OCI-LY7 (cell line): ENCODE measurements around the gene FHOD3. TPM values are rescaled to one million over a fixed set of nuclear protein-coding genes. Genes with fewer than 3 reads are reported as not detected.

ENCODE experiments used
- BruUV-seq: library from RNA; stranded (reverse); fragments of 400-500 nt; replicated peaks from 2 replicates; lab custom pipeline; 2021; lab: Mats Ljungman, UMichigan
- CTCF ChIA-PET: fragments of 300-600 bp; sonication (Branson Sonifier 250); formaldehyde crosslinking; loops from one replicate; lab custom pipeline; 2022; ENCODE audit warnings: antibody characterized with exemption; ENCODE audit not compliant: unreplicated experiment; lab: Charles Lee
- POLR2A ChIA-PET: fragments of 300-600 bp; sonication (Branson Sonifier 250); formaldehyde crosslinking; loops from one replicate; lab custom pipeline; 2022; ENCODE audit warnings: antibody characterized with exemption; lab: Charles Lee
- DNase-seq: peaks from one replicate; pipeline ENCODE4 v3.0.0-alpha.2; 2015; ENCODE audit warnings: low spot score
- H2AFZ ChIP-seq: fragments of 200-600 bp; sonication (generic), shearing (Covaris generic); 2 replicates; pipeline ENCODE4 v1.6.1; 2014; ENCODE audit warnings: mild to moderate bottlenecking, antibody characterized with exemption, low read length, moderate library complexity
- H3K27ac ChIP-seq: fragments of 200-600 bp; sonication (generic); 2 replicates; pipeline ENCODE4 v1.5.1; 2014; ENCODE audit warnings: mixed run types, low read depth, mild to moderate bottlenecking, moderate library complexity, low read length, inconsistent platforms; ENCODE audit not compliant: poor library complexity, severe bottlenecking
- H3K36me3 ChIP-seq: fragments of 200-600 bp; sonication (generic); 2 replicates; pipeline ENCODE4 v1.6.1; 2014; ENCODE audit warnings: mild to moderate bottlenecking, antibody characterized with exemption, low read length, moderate library complexity, mixed read lengths; ENCODE audit not compliant: insufficient read depth
- H3K4me1 ChIP-seq: fragments of 200-600 bp; sonication (generic); 2 replicates; pipeline ENCODE4 v1.5.1; 2014; ENCODE audit warnings: mild to moderate bottlenecking, low read length; ENCODE audit not compliant: insufficient read depth, poor library complexity, severe bottlenecking
- H3K4me2 ChIP-seq: fragments of 200-600 bp; sonication (generic); 2 replicates; pipeline ENCODE4 v1.6.1; 2014; ENCODE audit warnings: mild to moderate bottlenecking, low read length
- H3K4me3 ChIP-seq: fragments of 200-600 bp; sonication (generic); 2 replicates; pipeline ENCODE4 v1.5.1; 2014; ENCODE audit warnings: mild to moderate bottlenecking, low read depth, low read length; ENCODE audit not compliant: poor library complexity, severe bottlenecking
- H3K79me2 ChIP-seq: fragments of 200-600 bp; sonication (generic); 2 replicates; pipeline ENCODE4 v1.6.1; 2016; ENCODE audit warnings: low read depth, mild to moderate bottlenecking, low read length, moderate library complexity, mixed read lengths; ENCODE audit not compliant: insufficient read depth
- H3K9me2 ChIP-seq: fragments of 200-600 bp; sonication (generic); 2 replicates; pipeline ENCODE4 v1.6.1; 2016; ENCODE audit warnings: mild to moderate bottlenecking, low read length, mixed read lengths; ENCODE audit not compliant: insufficient read depth
- H3K9me3 ChIP-seq: fragments of 200-600 bp; sonication (generic); 2 replicates; pipeline ENCODE4 v1.6.1; 2014; ENCODE audit warnings: mild to moderate bottlenecking, mixed run types, low read length, mixed read lengths
- H4K20me1 ChIP-seq: fragments of 200-600 bp; sonication (generic); 2 replicates; pipeline ENCODE4 v1.6.1; 2014; ENCODE audit warnings: mild to moderate bottlenecking, antibody characterized with exemption, low read length, moderate library complexity, mixed read lengths; ENCODE audit not compliant: insufficient read depth
- CTCF ChIP-seq: fragments of 200-600 bp; sonication (generic); conservative IDR thresholded peaks from 2 replicates; pipeline ENCODE4 v1.5.1; 2014; ENCODE audit warnings: mild to moderate bottlenecking, antibody characterized with exemption, low read length, moderate library complexity, mixed read lengths
- EZH2phosphoT487 ChIP-seq: fragments of 200-600 bp; sonication (generic); IDR thresholded peaks from 2 replicates; pipeline ENCODE4 v1.6.1; 2018; ENCODE audit warnings: low read depth, borderline replicate concordance, mild to moderate bottlenecking, mixed run types, antibody characterized with exemption, low read length, moderate library complexity, mixed read lengths
- intact Hi-C: fragments of 100-400 bp; cut with micrococcal nuclease; formaldehyde crosslinking; loops from one replicate; pipeline ENCODE4 v1.10.0; 2022; ENCODE audit not compliant: unreplicated experiment
- total RNA-seq, 2 experiments: library from RNA; depleted of rRNA in 1 of 2; stranded (reverse); fragments of >200 nt in 1 of 2; shearing (Covaris generic) in 1 of 2; gene quantifications; 2 replicates each; pipeline ENCODE4 v1.2.3, GENCODE V29; 2014 to 2022

Gene FHOD3
- total RNA-seq, 2 experiments from 2014 or later, result 0.06 to 2.4 TPM

GRCh38 chr18:36602071-36602470 is 304.6 kb downstream of the FHOD3 start:
- ChIA-PET CTCF (no interaction called here), POLR2A (interaction anchor here (0.6 kb wide), 1 partner anchor 23 kb away, joined by 4 read pairs; no protein-coding TSS in a partner anchor)
- Histone ChIP-seq H3K27ac (no peak overlapping the region), H4K20me1 (no peaks in the 10 kb centered on the region), H3K36me3 (no peaks in the 10 kb centered on the region), H3K4me2 (no peak overlapping the region), H3K9me3 (no peaks in the 10 kb centered on the region), H3K79me2 (no peaks in the 10 kb centered on the region), H2AFZ (no peak overlapping the region), H3K4me1 (no peaks in the 10 kb centered on the region), H3K4me3 (no peak overlapping the region), H3K9me2 (no peaks in the 10 kb centered on the region)
- no TSS peak for BruUV-seq
- TF ChIP-seq CTCF (no peak), EZH2phosphoT487 (no peak)
- no peak for DNase-seq
- intact Hi-C loops, result no loop called here

- no peak for DNase-seq
- ChIA-PET CTCF (no interaction called here), POLR2A (interaction anchor here (0.6 kb wide), 1 partner anchor 23 kb away, joined by 4 read pairs; no protein-coding TSS in a partner anchor)
- Histone ChIP-seq H3K36me3 (no peaks in the 10 kb centered on the region), H3K27ac (no peak overlapping the region), H3K79me2 (no peaks in the 10 kb centered on the region), H3K4me3 (no peak overlapping the region), H3K9me2 (no peaks in the 10 kb centered on the region), H3K4me2 (no peak overlapping the region), H3K9me3 (no peaks in the 10 kb centered on the region), H2AFZ (no peak overlapping the region), H4K20me1 (no peaks in the 10 kb centered on the region), H3K4me1 (no peaks in the 10 kb centered on the region)
- TF ChIP-seq CTCF, result no peak
- no peak for TF ChIP-seq EZH2phosphoT487
- intact Hi-C loops, result no loop called here
- BruUV-seq, result no TSS peak
These were observed 305.1 kb downstream of the FHOD3 start for GRCh38 chr18:36602620-36603019.

GRCh38 chr18:36608107-36608506 is 310.6 kb downstream of the FHOD3 start:
- BruUV-seq, result no TSS peak
- CTCF ChIA-PET, result no interaction called here

More at GRCh38 chr18:36608107-36608506, 310.6 kb downstream of the FHOD3 start:
- Histone ChIP-seq H4K20me1 (no peaks in the 10 kb centered on the region), H3K4me3 (no peak overlapping the region), H3K36me3 (no peaks in the 10 kb centered on the region), H3K4me1 (no peaks in the 10 kb centered on the region), H3K79me2 (no peaks in the 10 kb centered on the region), H3K9me2 (no peaks in the 10 kb centered on the region), H2AFZ (no peak overlapping the region), H3K9me3 (no peaks in the 10 kb centered on the region), H3K4me2 (no peak overlapping the region), H3K27ac (no peak overlapping the region)
- intact Hi-C loops, result no loop called here
- DNase-seq, result no peak
- TF ChIP-seq EZH2phosphoT487 (no peak), CTCF (no peak)
- POLR2A ChIA-PET, result no interaction called here
